ENCODE measurements around the gene USF2.

DNA sequence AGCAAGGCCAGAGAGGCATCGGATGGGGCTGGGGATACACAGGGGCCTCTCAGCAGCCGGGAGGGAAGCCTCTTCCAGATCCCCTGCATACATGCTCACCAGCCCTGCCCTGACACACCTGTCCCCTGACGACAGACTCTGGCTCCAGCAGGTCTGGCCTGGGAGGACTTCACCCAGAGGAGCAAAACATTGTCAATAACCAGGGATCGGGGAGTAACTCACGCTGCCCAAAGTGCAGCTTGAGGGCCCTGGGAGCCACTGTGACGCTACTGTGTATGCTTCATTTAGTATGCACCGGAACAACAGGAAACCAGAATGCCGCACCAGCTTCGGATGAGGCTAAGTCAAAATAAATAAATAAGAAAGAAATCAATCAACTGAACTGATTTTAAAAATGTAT is 47.8 kb downstream of the USF2 start:
- TF ChIP-seq, protein P1, sequence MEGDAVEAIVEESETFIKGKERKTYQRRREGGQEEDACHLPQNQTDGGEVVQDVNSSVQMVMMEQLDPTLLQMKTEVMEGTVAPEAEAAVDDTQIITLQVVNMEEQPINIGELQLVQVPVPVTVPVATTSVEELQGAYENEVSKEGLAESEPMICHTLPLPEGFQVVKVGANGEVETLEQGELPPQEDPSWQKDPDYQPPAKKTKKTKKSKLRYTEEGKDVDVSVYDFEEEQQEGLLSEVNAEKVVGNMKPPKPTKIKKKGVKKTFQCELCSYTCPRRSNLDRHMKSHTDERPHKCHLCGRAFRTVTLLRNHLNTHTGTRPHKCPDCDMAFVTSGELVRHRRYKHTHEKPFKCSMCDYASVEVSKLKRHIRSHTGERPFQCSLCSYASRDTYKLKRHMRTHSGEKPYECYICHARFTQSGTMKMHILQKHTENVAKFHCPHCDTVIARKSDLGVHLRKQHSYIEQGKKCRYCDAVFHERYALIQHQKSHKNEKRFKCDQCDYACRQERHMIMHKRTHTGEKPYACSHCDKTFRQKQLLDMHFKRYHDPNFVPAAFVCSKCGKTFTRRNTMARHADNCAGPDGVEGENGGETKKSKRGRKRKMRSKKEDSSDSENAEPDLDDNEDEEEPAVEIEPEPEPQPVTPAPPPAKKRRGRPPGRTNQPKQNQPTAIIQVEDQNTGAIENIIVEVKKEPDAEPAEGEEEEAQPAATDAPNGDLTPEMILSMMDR (conservative IDR thresholded peaks at IDR 0.05) = no peak
- TF ChIP-seq ZFX (IDR thresholded peaks at IDR 0.05) = no peak
